ENCODE data around the gene KRT81. TPM values are rescaled to one million over a fixed set of nuclear protein-coding genes. Genes with fewer than 3 reads are reported as not detected.

KRT81 gene
- total RNA-seq, 1 donor from 2014 or later = not detected

DNA sequence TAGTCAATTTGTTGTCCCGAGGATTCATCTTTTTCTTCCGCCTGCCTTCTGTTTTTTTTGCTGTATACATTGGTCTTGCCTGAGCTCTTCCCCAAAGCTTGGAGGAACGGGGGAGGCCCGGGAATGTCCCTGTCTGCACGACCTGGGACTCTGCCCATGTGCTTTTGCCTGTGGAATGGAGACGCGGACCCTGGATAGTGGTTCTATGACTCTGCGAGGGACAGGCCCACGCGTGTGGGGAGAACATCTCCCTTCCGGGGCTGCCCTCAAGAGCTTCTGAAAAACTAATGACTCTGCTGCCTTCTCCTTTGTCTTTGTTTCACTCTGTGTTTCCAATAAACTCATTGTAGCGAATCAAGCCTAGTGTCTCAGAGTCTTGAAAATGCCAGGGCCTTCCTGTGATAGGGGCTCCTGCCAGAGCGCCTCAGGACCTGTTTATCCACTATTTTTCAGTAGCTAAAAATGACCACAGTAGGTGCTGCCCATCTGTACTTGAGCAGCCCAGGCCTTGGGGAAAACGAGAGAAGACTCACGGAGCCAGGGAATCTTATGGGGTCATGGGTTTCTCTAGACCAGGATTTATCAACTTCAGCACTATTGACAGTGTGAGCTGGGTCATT, 17.6 kb upstream of the KRT81 start:
- Histone ChIP-seq H3F3A (ENCODE audit: low read depth) (no peaks in the 10 kb centered on the region), H2AFZ (replicated peaks) (peak overlapping the region; percentile 96), H3K4me1 (peaks cover 15% of the 10 kb centered on the region), H3K27me3 (peaks cover 63% of the 10 kb centered on the region), H3K9ac (no peak overlapping the region), H3K27ac (no peak overlapping the region), H3K4me3 (peak overlapping the region; percentile 54), H3K36me3 (no peaks in the 10 kb centered on the region), H4K20me1 (ENCODE audit: low read depth) (no peaks in the 10 kb centered on the region), H3K4me2 (peak overlapping the region; percentile 88), H3K9me3 (ENCODE audit: low read depth) (no peaks in the 10 kb centered on the region), H3K79me2 (ENCODE audit: low read depth) (no peaks in the 10 kb centered on the region)
- no peak overlapping the region for H3K27ac Mint-ChIP-seq
- H3K27me3 Mint-ChIP-seq (ENCODE audit: insufficient read depth, low read depth) = peaks cover 46% of the 10 kb centered on the region
- H3K9me3 Mint-ChIP-seq = no peaks in the 10 kb centered on the region
- peaks cover 18% of the 10 kb centered on the region for H3K4me1 Mint-ChIP-seq
- no peak for DNase-seq (ENCODE audit: low spot score)
- peak overlapping the region; percentile 78 for H3K4me3 Mint-ChIP-seq
- TF ChIP-seq EZH2 (IDR thresholded peaks at IDR 0.05) (no peak), EZH2phosphoT487 (IDR thresholded peaks at IDR 0.05) (no peak), CTCF (IDR thresholded peaks at IDR 0.05) (no peak)
- no peaks in the 10 kb centered on the region for H3K36me3 Mint-ChIP-seq

DNA sequence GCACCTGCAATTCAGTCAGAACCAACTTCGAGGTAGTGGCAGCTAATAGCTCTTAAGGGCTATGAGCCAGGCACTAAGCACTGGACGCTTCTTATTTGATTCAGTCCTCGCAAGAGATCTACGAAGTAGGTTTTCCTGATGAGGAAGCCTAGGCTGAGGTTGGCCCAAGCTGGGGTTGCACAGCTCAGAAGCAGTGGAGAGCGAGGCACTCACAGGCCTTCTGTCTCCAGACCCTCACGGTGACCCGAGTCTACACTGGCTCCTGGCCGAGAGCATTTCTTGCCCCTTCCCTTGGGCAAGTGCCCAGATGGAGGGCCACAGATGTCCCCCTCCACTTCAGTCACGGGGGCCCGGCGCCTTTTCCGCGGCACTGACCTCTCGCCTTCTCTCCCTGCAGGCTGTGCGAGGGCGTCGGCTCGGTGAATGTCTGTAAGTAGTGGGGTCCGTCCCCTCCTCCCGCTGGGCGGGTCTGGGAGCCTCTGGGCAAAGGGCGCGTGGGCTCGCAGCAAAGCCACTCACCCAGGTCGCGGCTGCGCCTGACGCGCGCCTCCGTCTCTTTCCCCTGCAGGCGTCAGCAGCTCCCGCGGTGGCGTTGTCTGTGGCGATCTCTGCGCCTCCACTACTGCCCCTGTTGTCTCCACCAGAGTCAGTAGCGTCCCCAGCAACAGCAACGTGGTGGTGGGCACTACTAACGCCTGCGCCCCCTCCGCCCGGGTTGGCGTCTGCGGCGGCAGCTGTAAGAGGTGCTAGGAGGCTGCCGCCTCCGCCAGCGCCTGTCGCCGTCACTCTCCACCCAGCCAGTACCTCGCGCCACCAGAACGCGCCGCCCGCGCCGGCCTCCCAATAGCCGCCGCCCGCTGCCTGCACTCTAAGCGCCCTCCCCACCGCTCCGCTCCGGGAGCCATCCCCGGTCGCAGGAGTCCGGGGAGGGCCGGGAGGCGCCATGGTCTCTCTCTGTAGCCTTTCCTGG, 16.8 kb upstream of the KRT81 start:
- Mint-ChIP-seq H3K9me3 (no peaks in the 10 kb centered on the region), H3K4me3 (peak overlapping the region; percentile 78), H3K4me1 (peaks cover 18% of the 10 kb centered on the region), H3K36me3 (no peaks in the 10 kb centered on the region), H3K27ac (no peak overlapping the region), H3K27me3 (ENCODE audit: insufficient read depth, low read depth) (peaks cover 41% of the 10 kb centered on the region)
- TF ChIP-seq EZH2 (IDR thresholded peaks at IDR 0.05) (peak; percentile 46), EZH2phosphoT487 (IDR thresholded peaks at IDR 0.05) (no peak), CTCF (IDR thresholded peaks at IDR 0.05) (peak; percentile 29)
- H3K36me3 ChIP-seq = no peaks in the 10 kb centered on the region
- H3K79me2 ChIP-seq (ENCODE audit: low read depth) = no peaks in the 10 kb centered on the region
- H3K4me1 ChIP-seq = peaks cover 15% of the 10 kb centered on the region
- no peaks in the 10 kb centered on the region for H3K9me3 ChIP-seq (ENCODE audit: low read depth)
- no peaks in the 10 kb centered on the region for H3F3A ChIP-seq (ENCODE audit: low read depth)
- H3K27me3 ChIP-seq = peaks cover 63% of the 10 kb centered on the region
- H3K4me2 ChIP-seq = peak overlapping the region; percentile 88
- peak overlapping the region; percentile 54 for H3K4me3 ChIP-seq
- peak; percentile 88 for DNase-seq (ENCODE audit: low spot score)
- no peak overlapping the region for H3K27ac ChIP-seq
- H3K9ac ChIP-seq = no peak overlapping the region
- no peaks in the 10 kb centered on the region for H4K20me1 ChIP-seq (ENCODE audit: low read depth)
- peak overlapping the region; percentile 96 for H2AFZ ChIP-seq (replicated peaks)

DNA sequence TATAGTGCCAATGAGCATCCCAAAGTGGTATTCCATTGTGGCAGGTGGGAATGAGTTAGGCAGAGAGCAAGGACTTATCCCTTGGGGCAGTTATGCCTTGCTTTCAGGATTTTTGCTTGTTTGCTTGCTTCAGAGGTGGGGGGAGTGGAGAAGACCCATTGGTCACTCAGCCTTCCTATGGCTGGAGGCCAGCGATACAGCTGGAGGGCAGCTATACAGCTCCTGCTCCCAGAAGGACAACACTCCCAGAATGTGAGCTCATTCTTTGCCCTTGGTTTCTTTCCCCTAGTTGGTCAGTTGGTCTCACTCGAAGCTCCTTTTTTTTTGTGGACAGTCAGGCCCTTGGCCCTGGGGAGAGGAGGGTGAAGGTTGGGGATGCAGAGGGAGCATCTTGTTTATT, 15.4 kb upstream of the KRT81 start:
- H3K4me3 ChIP-seq = no peak overlapping the region
- Mint-ChIP-seq H3K27ac (no peak overlapping the region), H3K4me1 (peaks cover 18% of the 10 kb centered on the region), H3K9me3 (no peaks in the 10 kb centered on the region), H3K36me3 (no peaks in the 10 kb centered on the region), H3K4me3 (peak overlapping the region; percentile 38), H3K27me3 (ENCODE audit: insufficient read depth, low read depth) (peaks cover 39% of the 10 kb centered on the region)
- H3K4me1 ChIP-seq = peaks cover 10% of the 10 kb centered on the region
- H3K4me2 ChIP-seq = no peak overlapping the region
- no peak overlapping the region for H2AFZ ChIP-seq (replicated peaks)
- H3K9ac ChIP-seq = no peak overlapping the region
- no peaks in the 10 kb centered on the region for H3K9me3 ChIP-seq (ENCODE audit: low read depth)
- no peak for TF ChIP-seq EZH2 (IDR thresholded peaks at IDR 0.05)
- no peak for TF ChIP-seq EZH2phosphoT487 (IDR thresholded peaks at IDR 0.05)
- TF ChIP-seq CTCF (IDR thresholded peaks at IDR 0.05) = no peak
- peaks cover 56% of the 10 kb centered on the region for H3K27me3 ChIP-seq
- H4K20me1 ChIP-seq (ENCODE audit: low read depth) = no peaks in the 10 kb centered on the region
- H3K79me2 ChIP-seq (ENCODE audit: low read depth) = no peaks in the 10 kb centered on the region
- H3K36me3 ChIP-seq = no peaks in the 10 kb centered on the region
- no peaks in the 10 kb centered on the region for H3F3A ChIP-seq (ENCODE audit: low read depth)
- no peak for DNase-seq (ENCODE audit: low spot score)
- no peak overlapping the region for H3K27ac ChIP-seq

Data from neural progenitor cell (in vitro differentiated cells).